ENCODE measurements around the gene TAPBP.
"Not testable (repeated sequence)": the region's sequence is repeated elsewhere in the genome, so short reads cannot be mapped to it uniquely, and the experiment has no call there.

TAPBP gene

DNA sequence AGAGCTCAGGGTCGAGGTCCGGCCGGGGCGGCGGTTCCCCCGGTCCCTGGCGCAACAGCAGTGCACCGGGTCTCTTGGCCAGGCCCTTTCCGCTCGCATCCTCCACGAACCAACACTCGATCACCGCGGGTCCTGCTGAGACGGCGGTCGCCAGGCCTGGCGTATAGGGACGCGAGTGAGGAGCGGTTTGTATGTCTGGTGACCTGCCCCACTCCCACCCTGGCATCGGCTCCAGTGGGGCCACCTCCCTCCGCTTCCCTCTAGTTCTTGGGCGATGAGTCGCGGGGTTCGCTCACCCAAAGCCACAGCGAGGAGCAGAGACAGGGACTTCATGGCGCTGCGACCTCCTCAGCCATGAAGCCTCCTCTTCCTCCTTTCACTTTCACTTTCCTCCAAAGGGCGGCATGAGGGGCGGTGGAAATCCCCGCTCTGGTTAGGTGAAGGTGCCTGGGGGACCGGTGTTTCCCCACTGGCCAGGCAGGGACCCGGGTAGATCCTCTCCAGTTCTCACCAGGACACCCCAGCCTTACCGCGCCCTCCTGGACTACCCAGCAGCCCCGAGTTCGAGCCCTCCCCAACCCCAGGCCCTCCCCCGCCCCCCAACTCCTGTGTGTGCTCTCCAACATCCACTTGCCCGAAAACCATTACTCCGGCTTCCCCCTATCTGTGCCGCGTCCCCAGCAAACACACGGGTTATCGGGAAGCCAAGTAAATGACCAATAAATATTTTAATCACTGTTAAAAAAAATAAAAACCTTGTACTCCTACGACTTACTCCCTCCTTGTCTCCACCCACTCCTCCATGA is at the start of gene TAPBP:
Gene TAPBP (minus strand): TSS at position 370 of the 806 bp plus-strand sequence. CDS start 37 bp downstream, at position 333.
- no peak for DNase-seq

DNA sequence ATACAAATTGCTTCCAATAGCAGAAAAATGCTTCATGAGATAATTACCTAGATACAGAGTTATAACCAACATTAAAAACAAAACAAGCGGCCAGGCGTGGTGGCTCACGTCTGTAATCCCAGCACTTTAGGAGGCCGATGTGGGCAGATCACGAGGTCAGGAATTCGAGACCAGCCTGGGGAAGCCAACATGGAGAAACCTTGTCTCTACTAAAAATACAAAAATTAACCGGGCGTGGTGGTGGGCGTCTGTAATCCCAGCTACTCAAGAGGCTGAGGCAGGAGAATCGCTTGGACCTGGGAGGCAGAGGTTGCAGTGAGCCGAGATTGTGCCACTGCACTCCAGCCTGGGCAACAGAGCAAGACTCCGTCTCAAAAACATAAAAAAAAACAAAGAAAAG is 49.6 kb upstream of the TAPBP start:
- DNase-seq, result not testable (repeated sequence)

DNA sequence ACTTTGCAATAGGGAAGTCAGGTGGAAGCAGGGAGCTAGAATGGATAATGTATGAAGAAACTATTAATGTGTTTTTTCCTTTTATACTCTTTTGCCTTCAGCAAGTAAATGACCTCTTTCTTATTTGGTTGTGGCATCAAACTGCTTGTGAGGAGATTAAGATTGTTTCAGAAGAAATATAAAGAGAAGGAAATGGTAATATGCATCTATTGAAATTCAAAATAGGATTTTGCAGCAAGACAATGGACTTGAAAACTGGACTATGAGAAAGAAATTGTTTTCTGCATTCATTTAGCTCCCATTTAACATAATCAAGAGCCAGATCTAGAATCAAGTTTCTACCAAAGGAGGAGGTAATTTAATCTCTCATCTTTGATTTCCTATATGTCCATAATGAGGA is 45.5 kb upstream of the TAPBP start:
- DNase-seq, result no peak

DNA sequence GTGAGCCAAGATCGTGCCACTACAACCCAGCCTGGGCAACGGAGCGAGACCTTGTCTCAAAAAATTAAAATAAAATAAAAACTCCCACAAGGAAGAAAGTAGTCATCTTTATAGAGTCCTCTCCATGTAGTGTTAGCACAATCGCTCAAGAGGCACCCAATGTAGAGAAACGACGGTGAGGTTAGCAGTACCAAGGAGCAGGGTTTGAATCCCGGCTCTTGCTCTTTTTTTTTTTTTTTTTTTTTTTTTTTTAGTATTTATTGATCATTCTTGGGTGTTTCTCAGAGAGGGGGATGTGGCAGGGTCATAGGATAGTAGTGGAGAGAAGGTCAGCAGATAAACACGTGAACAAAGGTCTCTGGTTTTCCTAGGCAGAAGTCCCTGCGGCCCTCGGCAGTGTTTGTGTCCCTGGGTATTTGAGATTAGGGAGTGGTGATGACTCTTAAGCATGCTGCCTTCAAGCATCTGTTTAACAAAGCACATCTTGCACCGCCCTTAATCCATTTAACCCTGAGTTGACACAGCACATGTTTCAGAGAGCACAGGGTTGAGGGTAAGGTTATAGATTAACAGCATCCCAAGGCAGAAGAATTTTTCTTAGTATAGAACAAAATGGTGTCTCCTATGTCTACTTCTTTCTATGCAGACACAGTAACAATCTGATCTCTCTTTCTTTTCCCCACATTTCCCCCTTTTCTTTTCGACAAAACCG is 43.4 kb upstream of the TAPBP start:
- DNase-seq, result not testable (repeated sequence)

DNA sequence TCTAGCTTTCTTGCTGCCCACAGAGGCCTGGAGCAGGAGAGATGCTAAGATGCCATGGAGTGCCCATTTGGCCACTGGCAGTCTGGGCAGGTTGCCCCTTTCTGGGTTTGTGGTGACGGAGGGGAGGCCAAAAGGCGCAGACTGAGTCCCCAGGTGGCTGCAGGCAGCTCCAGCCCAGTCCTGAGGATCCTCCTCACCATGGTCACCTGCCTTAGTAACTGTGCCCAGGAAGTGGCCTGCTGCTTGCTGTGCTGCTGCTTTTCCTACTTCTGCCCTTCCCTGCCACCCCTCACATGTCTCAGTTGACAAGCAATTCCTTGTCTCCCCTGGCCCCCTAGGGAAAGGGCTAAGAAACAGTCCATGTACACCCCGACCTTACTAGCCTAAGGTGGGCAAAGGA is 42.4 kb upstream of the TAPBP start:
- no peak for DNase-seq

DNA sequence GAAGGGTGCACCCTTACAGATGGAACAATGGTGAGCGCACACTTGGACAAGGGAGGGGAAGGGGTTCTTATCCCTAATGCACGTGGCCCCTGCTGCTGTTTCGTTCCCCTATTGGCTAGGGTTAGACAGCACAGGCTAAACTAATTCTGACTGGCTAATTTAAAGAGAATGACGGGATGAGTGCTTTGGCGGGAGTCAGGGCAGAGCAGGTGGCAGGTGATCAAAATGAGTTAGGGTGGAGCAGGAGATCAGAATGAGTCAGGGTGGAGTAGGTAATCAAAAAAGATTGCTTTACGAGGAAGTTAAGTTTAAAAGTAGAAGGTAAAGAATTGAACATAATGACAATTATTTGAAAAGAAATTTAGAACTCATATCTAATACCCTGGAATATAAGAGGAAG is 42.0 kb upstream of the TAPBP start:
- DNase-seq, result not testable (repeated sequence)

DNA sequence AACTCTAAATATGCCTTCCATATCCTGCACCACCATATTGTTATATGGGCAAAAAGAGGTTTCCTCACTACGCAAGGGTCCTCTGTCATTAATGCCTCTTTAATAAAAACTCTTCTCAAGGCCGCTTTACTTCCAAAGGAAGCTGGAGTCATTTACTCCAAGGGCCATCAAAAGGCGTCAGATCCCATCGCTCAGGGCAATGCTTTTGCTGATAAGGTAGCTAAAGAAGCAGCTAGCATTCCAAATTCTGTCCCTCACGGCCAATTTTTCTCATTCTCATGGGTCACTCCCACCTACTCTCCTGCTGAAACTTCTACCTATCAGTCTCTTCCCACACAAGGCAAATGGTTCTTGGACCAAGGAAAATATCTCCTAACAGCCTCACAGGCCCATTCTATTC is 33.9 kb upstream of the TAPBP start:
- DNase-seq, result no peak

DNA sequence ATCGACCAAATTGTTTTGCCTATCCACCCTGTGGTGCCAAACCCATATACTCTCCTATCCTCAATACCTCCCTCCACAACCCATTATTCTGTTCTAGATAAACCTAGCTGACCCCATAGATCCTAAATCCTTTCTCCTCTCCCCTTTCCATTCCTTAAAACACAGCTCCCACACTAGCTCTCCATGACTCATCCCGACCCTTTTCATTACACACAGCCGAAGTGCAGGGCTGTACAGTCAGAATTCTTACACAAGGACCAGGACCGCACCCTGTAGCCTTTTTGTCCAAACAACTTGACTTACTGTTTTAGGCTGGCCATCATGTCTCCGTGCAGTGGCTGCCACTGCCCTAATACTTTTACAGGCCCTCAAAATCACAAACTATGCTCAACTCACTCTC is 33.1 kb upstream of the TAPBP start:
- DNase-seq, result not testable (repeated sequence)

DNA sequence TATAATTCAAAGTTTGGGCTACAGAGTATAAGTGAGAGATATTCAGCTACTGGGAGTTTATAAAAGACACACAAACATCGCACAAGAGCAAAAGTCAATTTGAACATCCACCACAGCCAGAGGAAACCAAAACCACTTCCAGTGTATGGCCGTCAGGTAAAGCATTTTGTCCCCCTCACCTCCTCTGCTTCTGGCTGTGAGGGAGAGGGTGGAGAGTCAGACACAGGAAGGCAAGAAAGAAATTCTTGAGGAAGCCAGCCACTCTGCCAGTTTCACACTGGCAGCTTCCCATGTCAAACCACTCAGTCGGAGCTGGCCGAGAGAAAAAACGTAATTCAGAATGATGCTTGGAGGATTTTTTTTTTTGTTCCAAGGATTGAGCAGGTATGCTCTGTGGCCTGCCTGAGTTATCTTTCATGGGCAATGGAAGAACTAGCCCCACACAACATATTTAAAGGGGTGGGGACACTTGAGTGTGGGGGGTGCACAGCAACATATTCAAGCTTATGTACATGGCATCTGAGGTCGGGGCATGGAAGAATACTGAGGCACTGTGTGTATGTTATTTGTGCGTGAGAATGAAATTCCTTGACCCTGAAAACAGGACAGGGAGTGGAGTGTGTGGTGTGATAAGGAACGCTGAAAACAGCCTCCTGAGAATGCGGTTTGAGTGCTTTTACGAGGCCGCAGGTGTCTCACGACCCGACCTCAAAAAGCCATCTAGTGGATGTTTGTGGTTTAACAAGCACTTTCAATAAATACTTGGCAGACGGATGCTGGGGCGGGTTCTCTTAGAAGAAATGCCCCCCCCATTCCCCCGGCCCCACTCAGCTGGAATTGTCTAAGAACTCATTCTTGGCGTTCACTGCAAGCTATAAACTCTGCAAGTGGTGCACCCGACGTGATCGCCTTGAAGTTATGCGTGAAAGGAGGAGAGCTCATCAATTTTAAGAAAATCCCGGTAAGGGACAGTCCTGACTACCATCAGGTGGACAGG is 31.1 kb upstream of the TAPBP start:
- DNase-seq, result peak; percentile 47

DNA sequence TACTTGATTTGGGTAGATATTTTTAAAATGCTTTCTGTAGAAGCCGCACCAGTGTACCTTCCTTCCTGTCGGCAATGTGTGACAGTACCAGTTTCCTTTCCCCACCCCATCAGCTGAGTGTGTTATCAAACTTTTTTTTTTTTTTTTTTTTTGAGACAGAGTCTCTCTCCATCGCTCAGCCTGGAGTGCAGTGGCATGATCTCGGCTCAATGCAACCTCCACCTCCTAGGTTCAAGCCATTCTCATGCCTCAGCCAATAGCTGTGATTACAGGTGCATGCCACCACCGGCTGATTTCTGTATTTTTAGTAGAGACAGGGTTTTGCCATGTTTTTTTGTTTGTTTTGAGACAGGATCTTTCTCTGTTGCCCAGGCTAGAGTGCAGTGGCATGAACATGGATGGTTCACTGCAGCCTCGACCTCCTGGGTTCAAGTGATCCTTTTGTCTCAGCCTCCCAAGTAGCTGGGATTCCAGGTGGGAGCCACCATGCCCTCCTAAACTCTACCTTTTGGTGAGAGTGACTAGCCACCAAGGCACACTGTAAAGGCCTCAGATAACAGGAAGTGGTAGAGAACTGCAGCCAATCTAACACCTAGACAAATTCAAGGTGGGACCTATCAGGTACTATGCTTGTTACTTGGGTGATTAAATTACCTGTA is 30.2 kb upstream of the TAPBP start:
- DNase-seq, result no peak

DNA sequence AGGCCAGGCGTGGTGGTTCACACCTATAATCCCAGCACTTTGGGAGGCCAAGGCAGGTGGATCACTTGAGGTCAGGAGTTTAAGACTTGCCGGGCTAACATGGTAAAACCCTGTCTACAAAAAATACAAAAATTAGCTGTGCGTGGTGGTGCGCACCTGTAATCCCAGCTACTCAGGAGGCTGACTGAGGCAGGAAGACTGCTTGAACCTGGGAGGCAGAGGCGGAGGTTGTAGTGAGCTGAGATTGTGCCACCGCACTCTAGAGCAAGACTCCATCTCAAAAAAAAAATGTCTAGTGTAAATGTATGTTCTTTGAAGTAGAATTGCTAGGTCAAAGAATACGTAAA is 29.7 kb upstream of the TAPBP start:
- not testable (repeated sequence) for DNase-seq

DNA sequence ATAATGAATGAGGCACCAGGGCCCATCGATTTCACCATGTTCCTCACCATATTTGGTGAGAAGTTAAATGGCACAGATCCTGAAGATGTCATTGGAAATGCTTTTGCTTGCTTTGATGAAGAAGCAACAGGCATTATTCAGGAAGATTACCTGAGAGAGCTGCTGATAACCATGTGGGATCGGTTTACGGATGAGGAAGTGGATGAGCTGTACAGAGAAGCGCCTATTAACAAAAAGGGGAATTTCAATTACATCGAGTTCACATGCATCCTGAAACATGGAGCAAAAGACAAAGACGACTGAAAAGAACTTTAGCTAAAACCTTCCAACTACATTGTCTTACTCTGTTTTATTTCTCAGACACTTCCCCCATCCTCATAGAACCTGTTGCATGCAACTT is 25.3 kb upstream of the TAPBP start:
- DNase-seq, result no peak

DNA sequence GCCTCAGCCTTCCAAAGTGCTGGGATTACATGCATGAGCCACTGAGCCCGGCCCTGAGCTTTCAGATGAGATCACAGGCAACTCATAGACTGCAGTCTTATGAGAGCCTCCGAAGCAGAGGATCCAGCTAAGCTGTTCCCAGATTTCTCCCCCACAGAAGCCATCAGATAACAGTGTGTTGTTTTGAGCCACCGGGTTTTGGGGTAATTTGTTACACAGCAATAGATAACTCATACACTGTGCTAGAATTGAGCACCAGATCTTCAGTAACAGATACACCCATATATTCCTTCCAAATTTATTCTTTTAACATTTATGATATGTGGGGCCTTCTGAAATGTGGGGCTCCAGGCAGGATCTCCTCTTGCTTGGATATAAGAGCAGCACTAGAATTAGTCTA is 22.6 kb upstream of the TAPBP start:
- DNase-seq, result no peak

DNA sequence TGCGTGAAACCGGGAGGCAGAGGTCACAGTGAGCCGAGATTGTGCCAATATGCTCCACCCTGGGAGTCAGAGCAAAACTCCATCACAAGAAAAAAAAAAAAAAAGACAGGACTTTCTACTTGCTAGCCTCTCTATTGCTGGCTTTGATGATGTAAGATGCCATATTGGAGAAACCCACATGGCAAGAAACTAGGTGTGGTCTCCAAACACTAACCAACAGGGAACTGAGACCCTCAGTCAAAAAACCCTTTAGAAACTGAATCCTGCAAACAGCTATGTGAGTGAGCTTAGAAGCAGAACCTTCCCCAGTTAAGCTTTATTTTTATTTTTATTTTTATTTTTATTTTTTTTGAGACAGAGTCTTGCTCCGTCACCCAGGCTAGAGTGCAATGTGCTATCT is 22.0 kb upstream of the TAPBP start:
- no peak for DNase-seq

DNA sequence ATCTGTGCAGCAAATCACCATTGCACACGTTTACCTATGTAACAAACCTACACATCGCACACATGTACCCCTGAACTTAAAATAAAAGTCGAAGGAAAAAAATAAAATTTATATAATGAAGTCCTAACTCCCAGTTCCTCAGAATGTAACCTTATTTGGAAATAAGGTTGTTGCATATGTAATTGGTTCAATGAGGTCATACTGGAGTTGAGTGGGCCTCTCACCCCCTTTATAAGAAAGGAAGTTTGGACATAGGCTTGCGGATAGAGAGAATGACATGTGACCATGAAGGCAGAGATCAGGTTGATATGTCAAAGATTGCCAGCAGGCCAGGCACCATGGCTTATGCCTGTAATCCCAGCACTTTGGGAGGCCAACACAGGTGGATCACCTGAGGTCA is 19.8 kb upstream of the TAPBP start:
- DNase-seq, result no peak

DNA sequence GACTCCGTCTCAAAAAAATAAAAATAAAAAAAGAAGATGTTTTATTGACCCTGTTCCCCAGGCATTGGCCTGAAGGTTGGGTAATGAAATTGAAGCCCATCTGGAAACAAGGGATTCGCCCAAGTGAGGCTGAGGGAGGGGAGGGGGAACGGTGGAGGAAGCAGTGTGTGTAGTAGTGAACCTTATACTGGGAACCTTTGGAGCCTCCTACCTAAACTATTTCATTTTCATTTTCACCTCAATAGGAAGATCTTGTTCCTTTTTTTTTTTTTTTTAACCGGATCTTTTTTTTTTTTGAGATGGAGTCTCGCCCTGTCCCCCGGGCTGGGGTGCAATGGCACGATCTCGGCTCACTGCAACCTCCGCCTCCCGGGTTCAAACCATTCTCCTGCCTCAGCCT is 16.9 kb upstream of the TAPBP start:
- DNase-seq, result no peak

DNA sequence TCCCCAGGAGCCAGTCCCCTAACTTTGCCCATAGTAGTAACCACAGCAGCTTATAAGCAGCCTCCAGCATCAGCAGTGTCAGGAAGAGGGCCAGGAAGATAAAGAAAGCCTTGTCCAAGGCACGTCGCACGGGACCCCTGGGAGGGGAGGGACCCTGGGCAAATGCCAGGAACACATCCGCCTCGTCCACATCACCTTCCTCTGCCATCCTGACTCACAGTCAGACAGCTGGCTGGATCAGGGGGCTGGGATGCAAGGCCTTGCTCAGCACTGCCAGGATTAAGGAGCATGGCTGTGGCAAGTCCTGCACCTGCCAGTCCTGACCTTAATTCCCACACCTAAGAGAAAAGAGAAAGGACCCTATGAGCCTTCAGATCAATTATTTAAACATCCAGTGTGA is 15.2 kb upstream of the TAPBP start:
- DNase-seq, result no peak

DNA sequence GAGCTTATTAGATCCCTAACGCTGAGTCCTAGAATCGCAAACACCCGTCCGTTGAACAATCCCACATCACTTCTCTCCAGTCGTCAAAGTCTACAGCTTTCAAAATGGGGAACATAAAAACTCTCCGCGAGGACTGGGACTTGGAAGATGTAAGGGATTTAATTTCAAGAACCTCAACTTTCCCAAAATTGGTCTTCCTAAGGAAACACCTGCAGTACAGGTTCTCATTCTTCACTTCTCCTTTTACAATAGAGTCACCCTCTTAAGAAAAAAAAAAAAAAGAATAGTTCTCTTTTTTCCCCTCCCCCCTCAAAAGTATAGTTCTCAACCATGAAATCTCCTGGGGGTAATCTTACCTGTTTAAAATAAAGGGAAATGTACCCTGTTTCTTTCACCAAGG is 10.2 kb upstream of the TAPBP start:
- DNase-seq, result no peak

DNA sequence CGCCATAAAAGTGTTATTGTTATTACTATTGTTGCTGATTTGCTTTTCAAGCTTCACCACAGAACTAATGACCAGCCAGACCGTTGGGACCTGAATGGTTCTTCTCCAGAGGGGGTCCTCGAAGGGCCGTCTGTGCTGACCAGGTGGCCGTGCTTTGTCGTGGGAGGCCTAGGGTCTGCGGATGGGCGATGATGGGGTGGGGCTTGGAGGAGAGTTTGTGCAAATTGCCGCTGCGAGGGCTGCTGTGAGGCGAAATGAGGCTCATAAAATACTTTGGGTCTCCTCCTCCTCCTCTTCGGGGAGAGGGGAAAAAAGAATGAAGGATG is 9.7 kb upstream of the TAPBP start:
- DNase-seq, result no peak

DNA sequence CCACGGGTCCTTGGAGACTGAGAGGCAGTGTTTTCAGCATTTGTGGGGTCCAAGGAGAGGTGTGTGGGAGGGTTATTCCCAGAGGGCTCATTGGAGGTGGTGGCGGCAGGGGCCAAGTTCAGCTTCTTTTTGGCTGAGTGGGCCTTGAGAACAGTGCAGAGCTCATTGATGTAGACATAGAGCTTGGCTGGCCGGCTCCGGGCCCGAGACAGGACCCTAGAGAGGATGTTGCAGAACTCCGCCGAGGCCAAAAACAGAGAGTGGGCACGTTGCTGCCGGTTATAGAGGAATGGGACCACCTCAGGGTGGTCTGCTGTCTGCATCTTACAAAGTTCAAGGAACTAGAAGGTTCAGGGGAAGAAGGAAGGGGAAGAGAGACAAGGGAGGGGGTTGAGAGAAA is 7.3 kb upstream of the TAPBP start:
- DNase-seq, result no peak

DNA sequence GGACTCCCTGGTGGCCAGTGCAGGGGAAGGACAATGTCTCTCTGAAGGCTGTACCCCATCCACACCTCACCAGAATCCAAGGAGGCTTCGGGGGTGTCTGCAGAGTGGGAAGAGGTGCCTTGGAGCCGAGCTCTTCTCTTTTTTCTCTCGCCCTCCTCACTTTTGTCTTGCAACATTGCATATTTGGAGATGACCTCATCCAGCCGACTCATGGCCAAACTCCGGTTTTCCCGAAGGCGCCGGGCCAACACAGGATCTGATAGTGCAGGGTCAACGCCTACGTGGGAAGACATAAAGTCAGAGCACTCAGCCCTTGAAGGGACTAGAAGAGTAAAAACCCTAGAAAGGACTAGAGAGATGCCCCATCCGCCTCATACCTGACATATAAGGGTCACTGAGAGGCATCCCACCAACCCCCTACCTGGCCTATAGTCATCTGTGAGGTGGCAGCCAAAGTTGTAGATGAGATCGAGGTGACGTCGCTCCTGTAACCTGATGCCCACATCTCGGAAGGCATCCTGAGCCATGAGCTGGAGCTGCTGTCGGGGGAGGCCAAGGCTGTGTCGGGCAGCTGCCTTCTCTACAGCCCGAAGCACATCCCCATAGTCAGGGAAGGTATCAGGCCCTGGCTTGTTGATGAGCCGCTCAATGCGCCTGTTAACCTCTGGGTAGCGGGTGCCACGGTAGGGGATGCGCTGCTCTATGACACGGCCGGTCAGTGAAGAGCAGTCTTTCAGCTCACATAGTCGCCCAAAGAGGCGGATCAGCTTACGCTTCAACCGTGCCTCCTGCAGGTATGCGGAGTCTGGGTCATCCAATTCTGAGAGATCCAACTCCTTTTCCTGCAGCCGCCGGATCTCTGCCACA is 6.7 kb upstream of the TAPBP start:
- DNase-seq, result peak; percentile 76

DNA sequence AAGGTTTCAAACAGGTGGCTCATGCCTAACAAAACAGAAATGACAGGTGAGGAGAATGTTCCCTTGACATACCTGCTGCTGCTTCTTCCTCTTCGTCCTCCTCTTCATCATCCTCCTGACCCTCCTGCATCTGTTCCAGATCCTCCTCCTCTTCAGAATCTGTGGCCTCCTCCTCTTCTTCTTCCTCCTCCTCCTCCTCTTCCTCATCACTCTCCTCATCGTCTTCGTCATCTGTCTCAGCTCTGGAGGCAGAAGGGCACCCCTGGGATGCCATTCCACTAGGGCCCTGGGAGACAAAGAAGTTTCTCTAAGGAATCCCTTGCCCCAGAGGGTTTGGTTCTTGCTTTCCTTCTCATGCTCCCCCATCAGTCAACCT is 6.0 kb upstream of the TAPBP start:
- no peak for DNase-seq

Measured in amniotic stem cell (primary cell).